Thoracic aorta (tissue), 2 donors: ENCODE results near the gene SCAND1. TPM values are rescaled to one million over a fixed set of nuclear protein-coding genes. Genes with fewer than 3 reads are reported as not detected.

Experiments
- ATAC-seq: fragments of 150-250 bp; one replicate; pipeline ENCODE4 v1.8.0; 2017; ENCODE audit warnings: low read depth; ENCODE audit not compliant: insufficient number of reproducible peaks, low FRiP score
- DNase-seq: peaks from one replicate; pipeline ENCODE4 v3.0.0-alpha.2; 2020; ENCODE audit warnings: low spot score
- H3K27ac ChIP-seq, 2 donors: fragments of 200-600 bp; sonication (generic); 1 replicate in 1 of 2; 2 replicates in 1 of 2; pipeline ENCODE4 v1.5.1; 2016; ENCODE audit warnings: mild to moderate bottlenecking in 2 of 2, moderate library complexity in 2 of 2
- H3K27me3 ChIP-seq: fragments of 200-600 bp; sonication (generic); replicated peaks from 2 replicates; pipeline ENCODE4 v1.6.0; 2016; ENCODE audit warnings: mild to moderate bottlenecking; ENCODE audit not compliant: insufficient read depth
- H3K36me3 ChIP-seq: fragments of 200-600 bp; sonication (generic); one replicate; pipeline ENCODE4 v1.5.1; 2016
- H3K4me1 ChIP-seq, 2 donors: fragments of 200-600 bp; sonication (generic); 1 replicate in 1 of 2; 2 replicates in 1 of 2; pipeline versions ENCODE4 v1.5.1 to v1.6.0; 2016; ENCODE audit warnings: low read depth in 2 of 2, mild to moderate bottlenecking in 1 of 2; ENCODE audit not compliant: control insufficient read depth in 1 of 2
- H3K4me3 ChIP-seq: fragments of 200-600 bp; sonication (generic); 2 replicates; pipeline ENCODE4 v1.5.1; 2016; ENCODE audit warnings: mild to moderate bottlenecking
- H3K9me3 ChIP-seq: fragments of 200-600 bp; sonication (generic); 2 replicates; pipeline ENCODE4 v1.5.1; 2016
- total RNA-seq, 2 donors: library from RNA; depleted of rRNA; stranded (reverse); fragments of >200 nt; gene quantifications; one replicate each; pipeline versions ENCODE4 v1.1.0 to v1.2.3, GENCODE V29; 2016
- TF ChIP-seq, protein P1 (sequence below): fragments of 200-600 bp; sonication (generic); IDR thresholded peaks from one replicate; pipeline ENCODE4 v1.5.1; 2019; ENCODE audit warnings: antibody characterized with exemption

The SCAND1 gene
- total RNA-seq, 2 donors from 2014 or later: 42.3 to 87.2 TPM

GRCh38 chr20:35908007-35908406 is 46.3 kb downstream of the SCAND1 start:
- H3K36me3 ChIP-seq: no peaks in the 10 kb centered on the region
- TF ChIP-seq, protein P1, sequence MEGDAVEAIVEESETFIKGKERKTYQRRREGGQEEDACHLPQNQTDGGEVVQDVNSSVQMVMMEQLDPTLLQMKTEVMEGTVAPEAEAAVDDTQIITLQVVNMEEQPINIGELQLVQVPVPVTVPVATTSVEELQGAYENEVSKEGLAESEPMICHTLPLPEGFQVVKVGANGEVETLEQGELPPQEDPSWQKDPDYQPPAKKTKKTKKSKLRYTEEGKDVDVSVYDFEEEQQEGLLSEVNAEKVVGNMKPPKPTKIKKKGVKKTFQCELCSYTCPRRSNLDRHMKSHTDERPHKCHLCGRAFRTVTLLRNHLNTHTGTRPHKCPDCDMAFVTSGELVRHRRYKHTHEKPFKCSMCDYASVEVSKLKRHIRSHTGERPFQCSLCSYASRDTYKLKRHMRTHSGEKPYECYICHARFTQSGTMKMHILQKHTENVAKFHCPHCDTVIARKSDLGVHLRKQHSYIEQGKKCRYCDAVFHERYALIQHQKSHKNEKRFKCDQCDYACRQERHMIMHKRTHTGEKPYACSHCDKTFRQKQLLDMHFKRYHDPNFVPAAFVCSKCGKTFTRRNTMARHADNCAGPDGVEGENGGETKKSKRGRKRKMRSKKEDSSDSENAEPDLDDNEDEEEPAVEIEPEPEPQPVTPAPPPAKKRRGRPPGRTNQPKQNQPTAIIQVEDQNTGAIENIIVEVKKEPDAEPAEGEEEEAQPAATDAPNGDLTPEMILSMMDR: no peak
- H3K9me3 ChIP-seq: no peaks in the 10 kb centered on the region
- no peaks in the 10 kb centered on the region for H3K4me1 ChIP-seq
- no peak overlapping the region for H3K4me3 ChIP-seq
- no peaks in the 10 kb centered on the region for H3K27me3 ChIP-seq
- ATAC-seq (no peak), DNase-seq (no peak)
- H3K27ac ChIP-seq: no peak overlapping the region

GRCh38 chr20:35907017-35907701 is 47.1 kb downstream of the SCAND1 start:
- H3K4me1 ChIP-seq: peaks cover 0 to 3% of the 10 kb centered on the region in 2 donors
- H3K4me3 ChIP-seq: no peak overlapping the region
- ATAC-seq (no peak), DNase-seq (no peak)
- no peaks in the 10 kb centered on the region for H3K36me3 ChIP-seq
- no peak overlapping the region for H3K27ac ChIP-seq
- H3K9me3 ChIP-seq: no peaks in the 10 kb centered on the region
- no peaks in the 10 kb centered on the region for H3K27me3 ChIP-seq
- TF ChIP-seq, protein P1: no peak

GRCh38 chr20:35904982-35905663 is 49.2 kb downstream of the SCAND1 start:
- Histone ChIP-seq H3K27me3 (no peaks in the 10 kb centered on the region), H3K4me3 (no peak overlapping the region), H3K36me3 (peaks cover 6% of the 10 kb centered on the region), H3K27ac (no peak overlapping the region), H3K9me3 (no peaks in the 10 kb centered on the region), H3K4me1 (peaks cover 0 to 5% of the 10 kb centered on the region in 2 donors)
- ATAC-seq (no peak), DNase-seq (no peak)
- TF ChIP-seq, protein P1: no peak

DNA sequence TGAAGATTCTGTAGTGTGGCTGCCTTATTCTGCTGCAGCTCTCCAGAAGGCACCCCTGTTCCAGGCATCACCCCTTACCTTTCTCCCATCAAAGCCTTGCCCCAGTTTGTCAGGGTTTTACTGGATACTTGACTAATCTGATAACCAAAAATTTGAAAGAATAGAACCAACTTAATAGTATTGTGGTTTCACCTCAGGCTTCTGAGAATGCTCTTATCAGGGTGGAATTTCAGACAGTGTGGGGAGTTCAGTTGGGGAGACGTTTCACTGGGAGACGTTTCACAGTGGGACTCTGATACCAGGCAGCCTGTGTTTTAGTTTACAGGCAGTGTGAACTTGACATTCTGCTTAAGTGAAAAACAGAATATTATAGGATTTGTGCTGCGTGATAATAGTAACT is 50.5 kb downstream of the SCAND1 start:
- TF ChIP-seq, protein P1: no peak
- no peaks in the 10 kb centered on the region for H3K9me3 ChIP-seq
- peaks cover 12% of the 10 kb centered on the region for H3K36me3 ChIP-seq
- H3K4me1 ChIP-seq: peaks cover 0 to 5% of the 10 kb centered on the region in 2 donors
- no peaks in the 10 kb centered on the region for H3K27me3 ChIP-seq
- DNase-seq (no peak), ATAC-seq (no peak)
- no peak overlapping the region for H3K4me3 ChIP-seq
- no peak overlapping the region for H3K27ac ChIP-seq

Other genes with a start within 250 kb of the SCAND1 start
- 100 to 1,000 TPM; 232 to 413 TPM for gene RBM39, start 212.2 kb downstream of the SCAND1 start, total RNA-seq
- gene PHF20, start 182.5 kb downstream of the SCAND1 start, total RNA-seq: 10 to 100 TPM; 35.8 to 46.8 TPM
- 1 to 10 TPM; 1.2 to 2.6 TPM for gene CNBD2, start 14.1 kb upstream of the SCAND1 start, total RNA-seq
- 100 to 1,000 TPM in 1 of 2 donors, 10 to 100 TPM in 1; 81.1 to 102 TPM for gene EPB41L1, start 200.2 kb upstream of the SCAND1 start, total RNA-seq